Kidney (tissue), 14 donors: ENCODE measurements around the gene FBXO27. TPM values are rescaled to one million over a fixed set of nuclear protein-coding genes. Genes with fewer than 3 reads are reported as not detected.

ENCODE experiments used
- DNase-seq, 5 donors: peaks; one replicate each; pipeline ENCODE4 v3.0.0-alpha.2; 2013 to 2020
- FAIRE-seq: peaks from 2 replicates; lab custom pipeline; 2012; peaks lifted over from hg19 to GRCh38; lab: Jason Lieb, UNC
- H3K27ac ChIP-seq, 2 donors: one replicate each; pipeline ENCODE4 v1.7.0; 2013; ENCODE audit warnings: low read depth in 2 of 2, low read length in 2 of 2, inconsistent platforms in 1 of 2
- H3K27me3 ChIP-seq: one replicate; pipeline ENCODE4 v1.7.1; 2013; ENCODE audit warnings: low read length, inconsistent platforms; ENCODE audit not compliant: control insufficient read depth, insufficient read depth
- H3K36me3 ChIP-seq, 3 donors: one replicate each; pipeline versions ENCODE4 v1.7.0 to v1.7.1; 2013; ENCODE audit warnings: low read length in 3 of 3, control low read depth in 1 of 3, inconsistent platforms in 1 of 3; ENCODE audit not compliant: insufficient read depth in 3 of 3, control insufficient read depth in 2 of 3
- H3K4me1 ChIP-seq, 3 donors: one replicate each; pipeline versions ENCODE4 v1.7.0 to v1.7.1; 2013; ENCODE audit warnings: low read length in 3 of 3, inconsistent platforms in 1 of 3, low read depth in 1 of 3; ENCODE audit not compliant: control insufficient read depth in 2 of 3, insufficient read depth in 2 of 3
- H3K4me3 ChIP-seq, 3 donors: one replicate each; pipeline versions ENCODE4 v1.7.0 to v1.8.1; 2013; ENCODE audit warnings: low read length in 3 of 3, control low read depth in 1 of 3, inconsistent platforms in 1 of 3
- H3K9ac ChIP-seq, 3 donors: one replicate each; pipeline versions ENCODE4 v1.7.0 to v1.7.1; 2013; ENCODE audit warnings: low read length in 3 of 3, control low read depth in 1 of 3, inconsistent platforms in 1 of 3
- H3K9me3 ChIP-seq, 3 donors: one replicate each; pipeline versions ENCODE4 v1.7.0 to v1.7.1; 2013; ENCODE audit warnings: low read length in 3 of 3, control low read depth in 1 of 3, inconsistent platforms in 1 of 3; ENCODE audit not compliant: control insufficient read depth in 2 of 3, insufficient read depth in 1 of 3
- CTCF ChIP-seq: IDR thresholded peaks from 3 replicates; pipeline ENCODE4 v1.5.1; 2012; ENCODE audit warnings: mild to moderate bottlenecking, moderate library complexity, borderline replicate concordance; ENCODE audit not compliant: insufficient read depth; ENCODE audit errors: extremely low read depth
- intact Hi-C: fragments of 100-400 bp; cut with DNase I; formaldehyde crosslinking; loops from one replicate; pipeline ENCODE4 v1.11.1; 2022
- polyA plus RNA-seq: library from polyadenylated mRNA; stranded (reverse); fragments of 350-450 nt; fragmentation: Illumina TruSeq; extraction: RNeasy Lipid Tissue Mini Kit (QIAGEN cat#74804); gene quantifications from one replicate; pipeline ENCODE4 v1.2.3, GENCODE V29; 2014; ENCODE audit warnings: low read depth, low replicate concordance; ENCODE audit not compliant: insufficient read depth
- total RNA-seq: library from RNA; stranded (reverse); fragmentation: NEBNext Ultra II Directional; extraction: Animal tissue kit (Norgen Biotek cat#: 25700); gene quantifications from one replicate; pipeline ENCODE4 v1.2.1, GENCODE V29; 2021
- donor health status: control.
- donor health status: control.
- donor health status: control.
- donor health status: control.
- donor health status: control.
- donor health status: DM: yes; HTN: yes; CAD: no.
- donor health status: Normal renal cell carcinoma (clear cell type).

FBXO27 gene
- total and polyA plus RNA-seq, 2 donors from 2014 or later = 7.8 to 8.3 TPM

GRCh38 chr19:38978326-38978689 is 54.0 kb downstream of the FBXO27 start:
- intact Hi-C loops = no loop called here
- no peak for TF ChIP-seq CTCF
- Histone ChIP-seq H3K36me3 (no peaks in the 10 kb centered on the region), H3K9me3 (peaks cover 0 to 4% (median 0%) of the 10 kb centered on the region in 3 donors), H3K9ac (no peak overlapping the region), H3K4me1 (peaks cover 0 to 5% (median 0%) of the 10 kb centered on the region in 3 donors), H3K27me3 (no peaks in the 10 kb centered on the region), H3K27ac (no peak overlapping the region), H3K4me3 (no peak overlapping the region)
- no peak for FAIRE-seq
- DNase-seq = no peak

GRCh38 chr19:38977445-38978325 is 54.7 kb downstream of the FBXO27 start:
- no peak for TF ChIP-seq CTCF
- peak overlapping the region in 1 of 3 donors; percentile 20 for H3K9ac ChIP-seq
- DNase-seq = no peak
- H3K36me3 ChIP-seq = no peaks in the 10 kb centered on the region
- H3K9me3 ChIP-seq = peaks cover 0 to 4% (median 0%) of the 10 kb centered on the region in 3 donors
- H3K4me1 ChIP-seq = peaks cover 0 to 5% (median 0%) of the 10 kb centered on the region in 3 donors
- H3K27me3 ChIP-seq = no peaks in the 10 kb centered on the region
- intact Hi-C loops = no loop called here
- no peak for FAIRE-seq
- H3K4me3 ChIP-seq = no peak overlapping the region
- H3K27ac ChIP-seq = peak overlapping the region in 1 of 2 donors; percentile 9

GRCh38 chr19:38975861-38976271 is 56.5 kb downstream of the FBXO27 start:
- DNase-seq = peak in 3 of 5 donors; percentile 72 to 75 (median 73)
- Histone ChIP-seq H3K9ac (peak overlapping the region; percentile 33 to 74 (median 34)), H3K4me3 (peak overlapping the region; percentile 28 to 64 (median 39)), H3K4me1 (peaks cover 0 to 5% (median 0%) of the 10 kb centered on the region in 3 donors), H3K9me3 (peaks cover 0 to 4% (median 0%) of the 10 kb centered on the region in 3 donors), H3K36me3 (no peaks in the 10 kb centered on the region), H3K27me3 (no peaks in the 10 kb centered on the region), H3K27ac (peak overlapping the region; percentile 87 to 88)
- FAIRE-seq = no peak
- no peak for TF ChIP-seq CTCF
- intact Hi-C loops = no loop called here
